NCI-H2171 (cell line): ENCODE data around the gene KCNMA1.

Experiments
- DNase-seq: peaks from one replicate; lab custom pipeline; 2025; lab: John Stamatoyannopoulos, UW

KCNMA1 gene

GRCh38 chr10:77448226-77448625 is 189.4 kb downstream of the KCNMA1 start:
- no peak for DNase-seq

GRCh38 chr10:77446700-77447099 is 190.9 kb downstream of the KCNMA1 start:
- no peak for DNase-seq

GRCh38 chr10:77445547-77445946 is 192.1 kb downstream of the KCNMA1 start:
- no peak for DNase-seq

DNA sequence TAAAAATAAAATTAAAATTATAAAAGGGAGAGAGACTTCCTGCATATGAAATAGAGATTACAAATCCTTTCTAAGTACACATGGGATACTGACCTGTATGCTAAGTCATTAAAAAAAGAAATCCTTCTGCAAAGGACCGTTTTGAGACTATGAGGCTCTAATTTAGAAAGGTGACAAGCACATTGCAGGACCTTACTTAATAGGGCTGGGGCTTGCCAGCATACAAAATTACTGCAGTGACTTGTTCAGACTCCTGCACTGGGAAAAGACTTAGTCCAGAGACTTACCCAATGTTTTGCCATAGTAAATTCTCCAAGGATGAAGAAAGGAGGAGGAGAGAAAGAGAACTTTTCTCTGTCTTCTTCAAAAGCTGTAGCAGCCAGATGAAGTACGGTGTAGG is 193.6 kb downstream of the KCNMA1 start:
- DNase-seq, result no peak

- DNase-seq, result no peak
Measured at GRCh38 chr10:77442699-77443189, 194.9 kb downstream of the KCNMA1 start.

- no peak for DNase-seq
Measured at GRCh38 chr10:77441353-77442166, 196.0 kb downstream of the KCNMA1 start.

DNA sequence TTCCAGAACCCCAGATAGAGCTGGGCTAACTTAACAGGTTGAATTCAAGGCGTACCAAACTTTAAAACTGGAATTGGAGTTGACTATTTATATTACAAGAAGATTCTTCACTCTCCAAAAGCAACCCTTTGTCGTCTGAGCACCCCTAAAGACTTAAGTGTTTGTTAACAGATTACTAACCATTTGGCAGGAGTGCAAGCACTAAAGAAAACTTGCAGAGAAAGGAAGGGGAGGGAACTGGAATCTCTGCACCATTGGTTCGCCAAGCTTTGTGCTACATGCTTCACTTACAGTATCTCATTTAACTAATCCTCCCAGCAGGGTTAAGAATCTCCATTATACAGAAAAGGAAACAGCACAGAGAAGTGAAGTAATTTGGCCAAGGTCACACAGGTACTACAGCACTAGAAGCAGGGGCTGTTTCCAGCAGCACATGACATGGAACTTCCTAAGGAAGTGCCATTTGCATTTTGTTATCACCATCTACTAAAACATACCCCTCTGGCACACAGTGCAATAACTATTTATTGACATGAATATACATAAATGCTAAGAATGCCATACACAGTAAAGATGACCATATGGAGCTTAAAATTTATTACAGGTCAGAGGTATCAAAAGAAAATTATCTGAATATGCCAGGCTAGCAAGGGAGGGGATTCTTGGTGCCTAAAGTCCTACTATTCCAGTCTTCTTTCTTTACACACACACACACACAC is 201.2 kb downstream of the KCNMA1 start:
- no peak for DNase-seq

- DNase-seq, result peak; percentile 17
Measured at GRCh38 chr10:77433546-77433945, 204.1 kb downstream of the KCNMA1 start.

DNA sequence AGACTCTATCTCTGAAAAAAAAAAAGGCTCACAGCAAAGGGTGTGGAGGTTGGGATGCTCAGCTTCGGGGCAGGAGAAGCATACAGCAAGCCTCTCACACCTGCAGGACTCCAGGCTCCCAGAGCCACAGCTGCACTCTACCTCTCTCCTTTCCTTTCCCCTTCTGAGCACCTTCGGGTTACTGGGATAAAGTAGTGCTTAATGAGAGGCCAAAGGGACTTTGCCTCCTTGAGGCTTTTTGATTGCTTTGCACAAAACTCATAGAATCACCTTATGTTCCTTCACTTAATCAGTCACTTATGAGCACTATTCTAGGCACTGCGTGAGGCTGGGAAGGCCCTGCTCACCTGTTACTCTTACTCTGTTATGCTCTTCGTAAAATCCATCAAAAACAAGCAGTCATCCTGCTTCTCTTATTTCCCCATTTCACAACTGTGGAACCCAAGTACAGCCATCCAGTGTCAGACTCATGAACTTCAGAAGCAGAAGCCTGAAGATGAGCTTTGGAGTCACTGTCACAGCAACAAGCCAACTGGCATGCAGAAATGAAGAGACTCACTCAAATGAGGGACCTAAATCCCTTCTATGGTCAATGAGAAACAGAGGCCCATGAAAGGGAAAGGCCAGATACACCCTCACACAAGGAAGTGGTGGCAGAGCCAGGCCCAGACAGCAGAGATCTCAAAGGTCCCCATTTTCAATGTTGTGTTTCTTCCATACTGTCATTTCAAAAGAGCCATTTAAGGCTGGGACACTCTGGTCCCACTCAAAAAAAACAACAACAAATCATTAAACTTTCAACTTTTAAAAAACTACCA is 205.4 kb downstream of the KCNMA1 start:
- no peak for DNase-seq

- DNase-seq, result no peak
Measured at GRCh38 chr10:77431209-77431611, 206.4 kb downstream of the KCNMA1 start.

DNA sequence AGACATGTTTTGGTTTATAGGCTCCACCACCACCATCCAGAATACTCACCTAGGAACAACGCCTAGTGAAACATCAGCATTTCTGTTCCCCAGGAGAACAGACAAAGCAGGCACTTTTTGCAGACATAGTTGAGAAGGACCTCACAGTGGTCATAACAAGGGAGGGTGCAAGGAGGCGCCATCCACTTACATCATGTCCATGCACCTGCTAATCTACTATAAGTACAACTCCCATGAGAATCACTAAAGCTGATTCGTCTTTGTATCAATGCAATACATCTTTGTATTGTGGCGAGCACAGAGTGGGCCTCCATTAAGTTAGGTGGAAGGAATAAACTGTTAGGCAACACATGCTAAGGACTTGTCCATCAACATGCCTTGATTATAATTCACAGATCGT is 207.1 kb downstream of the KCNMA1 start:
- no peak for DNase-seq

DNA sequence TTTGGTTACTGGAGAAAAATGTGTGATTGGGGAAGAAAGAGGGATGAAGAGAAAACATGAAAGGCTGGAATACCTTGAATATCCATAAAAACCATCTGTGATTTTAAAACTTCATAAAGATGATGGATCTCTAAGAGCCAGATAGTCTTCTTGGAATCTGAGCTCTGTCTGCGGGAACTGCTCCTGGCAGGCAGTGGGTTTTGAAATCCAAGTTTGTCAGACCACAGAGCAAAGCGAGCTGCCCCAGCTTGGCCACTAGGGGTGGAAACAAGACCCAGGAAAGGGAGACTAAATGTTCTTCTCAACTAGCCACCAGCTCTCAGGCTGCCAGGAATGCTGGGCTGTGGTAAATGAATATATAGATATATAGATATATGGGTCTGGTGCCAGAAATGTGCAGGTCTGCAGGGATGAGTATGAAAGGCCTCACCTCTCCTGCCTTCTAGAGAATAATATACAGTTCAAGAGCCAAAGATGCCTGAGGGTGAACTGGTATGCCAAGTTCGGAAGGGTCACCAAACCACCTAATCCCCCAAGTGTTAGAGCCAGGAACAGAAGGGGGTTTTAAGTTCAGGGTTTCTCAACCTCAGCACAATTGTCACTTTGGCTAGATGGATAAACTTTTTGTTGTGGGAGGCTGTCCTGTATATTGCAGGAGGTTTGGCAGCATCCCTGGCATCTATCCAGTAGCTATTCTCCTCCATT is 208.8 kb downstream of the KCNMA1 start:
- no peak for DNase-seq

GRCh38 chr10:77424257-77424656 is 213.4 kb downstream of the KCNMA1 start:
- no peak for DNase-seq

- no peak for DNase-seq
Measured at GRCh38 chr10:77422491-77423338, 214.9 kb downstream of the KCNMA1 start.

- DNase-seq, result no peak
Measured at GRCh38 chr10:77421591-77421990, 216.0 kb downstream of the KCNMA1 start.

DNA sequence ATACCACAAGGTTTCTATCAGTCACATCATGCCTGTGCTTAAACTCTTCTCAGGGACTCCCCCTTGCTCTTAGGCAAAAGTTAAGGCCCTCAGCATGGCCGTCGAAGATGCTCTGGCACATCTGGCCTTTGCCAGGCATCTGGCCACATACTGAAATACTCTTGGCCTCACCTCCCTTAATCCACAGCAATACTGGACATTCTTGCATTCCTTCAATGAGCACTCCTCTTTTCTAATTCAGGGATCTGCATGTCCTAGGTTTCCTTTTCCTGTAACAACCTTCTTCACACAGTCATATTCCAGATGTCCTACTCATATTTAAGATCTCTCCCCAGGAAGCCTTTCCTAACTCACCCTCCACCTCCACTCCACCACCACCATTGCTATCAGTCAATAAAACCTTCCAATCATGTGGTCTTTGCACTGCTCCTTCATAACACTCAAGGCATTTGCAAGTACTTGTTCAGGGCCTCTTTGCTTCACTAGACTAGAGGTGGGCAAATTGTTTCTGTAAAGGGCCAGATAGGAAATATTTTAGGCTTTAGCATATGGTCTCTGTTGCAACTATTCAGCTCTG is 216.6 kb downstream of the KCNMA1 start:
- DNase-seq, result no peak

DNA sequence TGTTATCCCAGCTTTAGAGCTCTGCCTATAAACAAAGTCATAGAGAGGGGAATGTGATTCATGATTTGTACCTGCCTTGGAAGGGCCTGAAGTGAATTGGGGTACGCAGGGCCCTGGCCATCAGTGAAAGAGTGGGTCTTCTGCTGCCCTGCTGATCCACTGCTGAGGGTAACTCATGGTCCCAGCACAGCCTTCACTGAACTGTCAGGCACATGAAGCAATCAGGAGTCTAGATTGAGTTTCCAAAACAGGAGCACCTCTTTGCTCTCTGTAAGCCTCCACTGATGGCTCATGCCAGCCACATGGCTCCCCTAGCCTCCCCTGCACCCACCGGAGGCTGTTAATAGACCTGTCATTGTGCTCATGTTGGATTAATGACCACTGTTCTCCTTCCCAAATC is 217.6 kb downstream of the KCNMA1 start:
- no peak for DNase-seq

DNA sequence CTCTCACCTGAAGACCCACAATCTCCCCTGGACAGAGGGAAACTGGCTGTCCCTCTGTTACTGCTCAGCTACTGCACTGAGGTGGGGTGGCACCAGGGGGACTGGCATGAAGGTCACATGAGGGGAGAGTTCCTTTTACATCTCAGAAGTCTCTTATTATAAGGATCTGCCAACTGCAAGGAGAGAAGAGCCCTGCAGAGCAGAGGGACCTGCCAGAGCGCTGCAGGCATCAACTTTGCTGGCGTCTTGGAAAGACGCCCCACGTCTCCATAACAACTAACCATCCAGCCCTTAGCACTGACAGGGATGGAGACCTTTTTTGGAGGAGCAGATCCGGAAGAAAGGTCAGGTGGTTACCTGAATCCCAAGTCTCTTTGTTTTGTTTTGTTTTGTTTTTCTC is 218.6 kb downstream of the KCNMA1 start:
- DNase-seq, result no peak

- DNase-seq, result no peak
Measured at GRCh38 chr10:77417806-77418640, 219.6 kb downstream of the KCNMA1 start.

- DNase-seq, result no peak
Measured at GRCh38 chr10:77417359-77417758, 220.2 kb downstream of the KCNMA1 start.
